DMS153 treated with DMSO at 0.1 percent for 48 hours (cell line): ENCODE data around the gene TBX10.
"Not testable (repeated sequence)": the region's sequence is repeated elsewhere in the genome, so short reads cannot be mapped to it uniquely, and the experiment has no call there.

Experiments
- DNase-seq: peaks from one replicate; lab custom pipeline; 2025; ENCODE audit not compliant: unreplicated experiment; lab: John Stamatoyannopoulos, UW

Gene TBX10

DNA sequence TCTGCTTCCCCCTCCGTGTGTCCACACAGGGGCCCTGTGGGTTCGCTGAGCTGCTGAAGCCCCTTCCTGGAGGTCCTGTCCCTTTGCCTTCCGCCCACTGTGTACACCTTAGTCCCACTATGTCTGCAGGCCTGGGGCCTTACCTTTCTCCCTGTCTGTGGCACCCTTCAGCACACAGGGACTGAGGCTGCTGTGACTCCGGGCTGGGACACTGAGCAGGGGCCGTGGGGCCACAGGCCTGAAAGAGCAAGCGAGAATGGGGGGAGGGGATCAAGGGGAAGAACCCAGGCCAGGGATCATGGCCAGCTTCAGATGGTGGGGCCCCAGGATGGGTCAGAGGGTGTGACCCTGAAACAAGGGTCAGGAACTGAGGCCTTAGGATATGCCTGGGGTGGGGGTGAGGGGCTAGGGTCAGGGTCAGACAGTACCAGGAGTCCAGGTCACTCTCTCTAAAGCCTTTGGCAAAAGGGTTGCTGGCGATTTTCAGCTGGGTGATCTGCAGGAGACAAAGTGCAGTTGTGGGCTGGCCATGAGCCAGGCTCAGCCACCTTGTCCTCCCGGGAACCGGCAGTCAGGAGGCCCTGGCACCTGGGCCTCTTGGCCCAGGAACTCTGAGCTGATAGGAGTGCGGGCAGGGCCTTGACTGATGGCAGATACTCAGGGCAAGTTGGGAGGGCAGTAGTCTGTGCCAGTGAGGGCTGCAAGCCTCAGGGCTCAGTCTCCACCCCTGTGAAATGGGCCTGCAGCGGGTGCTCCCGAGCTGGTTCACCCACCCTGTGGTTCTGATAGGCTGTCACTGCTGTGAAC lies 7.2 kb downstream of the TBX10 start:
- no peak for DNase-seq

DNA sequence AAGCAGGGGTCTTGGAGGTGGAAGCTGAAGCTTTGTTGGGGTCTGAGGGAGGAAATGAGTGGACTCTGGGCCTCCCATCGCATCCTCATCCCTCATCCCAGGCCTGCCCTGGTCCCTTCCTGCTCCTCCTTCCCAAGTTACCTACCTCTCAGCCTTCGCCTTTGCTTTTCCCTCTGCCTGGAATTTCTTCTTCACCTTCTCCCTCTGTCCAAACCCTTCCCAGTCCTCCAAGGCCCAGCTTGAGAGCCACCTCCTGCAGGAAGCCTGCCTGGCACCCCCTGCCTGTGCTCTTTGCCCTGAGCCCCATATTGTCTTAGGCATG lies 7.7 kb downstream of the TBX10 start:
- no peak for DNase-seq

- DNase-seq = no peak
Observed at GRCh38 chr11:67631411-67631810, 8.2 kb downstream of the TBX10 start.

GRCh38 chr11:67630943-67631331 lies 8.6 kb downstream of the TBX10 start:
- no peak for DNase-seq

DNA sequence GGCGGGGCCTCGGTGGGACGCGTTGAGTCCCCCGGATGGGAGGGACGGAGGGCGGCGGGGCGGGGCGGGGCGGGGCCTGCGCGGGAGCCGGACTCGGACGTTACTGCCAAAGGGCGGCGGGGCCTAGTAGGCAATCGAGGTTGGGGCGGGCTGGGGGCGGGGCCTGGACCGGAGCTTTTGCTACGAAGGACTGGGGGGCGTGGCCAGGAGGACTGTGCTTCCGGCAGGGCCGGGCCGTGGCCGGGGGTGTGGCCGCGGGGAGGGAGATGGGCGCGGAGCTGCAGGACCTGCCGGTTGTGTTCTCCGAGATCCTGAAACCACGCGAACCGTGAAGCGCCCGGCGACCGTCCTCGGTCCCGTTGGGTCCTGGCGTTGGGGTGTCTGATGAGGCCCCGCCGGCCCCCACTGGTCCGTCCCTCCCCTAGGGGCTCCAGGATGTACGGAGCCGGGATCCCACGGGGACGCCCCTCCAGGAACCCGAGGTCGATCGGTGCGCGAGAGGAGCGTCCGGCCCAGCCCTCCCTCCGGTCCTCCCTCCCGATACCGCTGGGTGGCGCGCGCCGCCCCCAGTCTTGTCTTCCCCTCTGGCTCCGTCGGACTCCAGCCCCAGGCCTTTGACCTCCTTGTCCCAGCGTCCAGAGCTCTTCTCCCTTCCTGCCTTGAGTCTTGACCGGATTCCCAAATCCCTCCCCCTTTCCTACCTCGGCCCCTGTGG lies 9.2 kb downstream of the TBX10 start:
- DNase-seq = peak; percentile 86

- DNase-seq = peak; percentile 54
Observed at GRCh38 chr11:67629386-67630227, 10.0 kb downstream of the TBX10 start, which contains the start of gene NUDT8. Gene NUDT8 (minus strand): TSS chr11:67629937. CDS start chr11:67629911, 26 bp downstream.

DNA sequence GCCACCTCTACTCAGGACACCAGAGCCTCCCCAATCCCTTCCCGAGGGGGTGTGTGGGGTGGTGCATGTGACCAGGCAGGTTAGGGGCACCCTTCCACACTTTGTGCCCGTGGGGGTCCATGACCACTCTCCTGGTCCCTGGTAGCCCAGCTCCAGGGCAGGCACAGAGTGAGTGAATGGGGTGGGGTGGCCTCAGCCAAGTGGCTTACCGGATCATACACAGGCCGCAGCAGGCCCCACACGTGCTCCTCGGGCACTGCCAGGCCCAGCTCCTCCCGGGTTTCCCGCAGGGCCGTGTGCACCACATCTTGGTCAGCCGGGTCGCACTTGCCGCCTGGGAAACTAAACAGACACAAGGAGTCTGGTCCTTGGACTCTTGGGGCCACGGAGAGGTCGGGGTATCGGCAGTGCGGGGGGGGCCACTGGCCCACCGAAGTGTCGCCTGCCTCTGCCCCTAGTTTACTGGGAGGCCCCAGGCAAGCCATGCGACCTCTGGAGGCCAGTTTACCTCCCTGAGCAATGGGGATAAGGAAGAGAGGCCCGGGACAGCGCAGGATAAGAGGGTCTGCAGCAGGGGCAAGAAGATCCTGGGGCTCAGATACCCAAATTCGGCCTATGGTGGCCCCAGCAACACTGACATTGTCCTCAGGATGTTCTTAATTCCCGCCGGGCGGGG lies 10.7 kb downstream of the TBX10 start:
- no peak for DNase-seq

GRCh38 chr11:67627812-67628624 lies 11.5 kb downstream of the TBX10 start:
- no peak for DNase-seq

GRCh38 chr11:67627441-67627811 lies 12.1 kb downstream of the TBX10 start:
- DNase-seq = no peak

GRCh38 chr11:67626970-67627369 lies 12.6 kb downstream of the TBX10 start:
- DNase-seq = no peak

DNA sequence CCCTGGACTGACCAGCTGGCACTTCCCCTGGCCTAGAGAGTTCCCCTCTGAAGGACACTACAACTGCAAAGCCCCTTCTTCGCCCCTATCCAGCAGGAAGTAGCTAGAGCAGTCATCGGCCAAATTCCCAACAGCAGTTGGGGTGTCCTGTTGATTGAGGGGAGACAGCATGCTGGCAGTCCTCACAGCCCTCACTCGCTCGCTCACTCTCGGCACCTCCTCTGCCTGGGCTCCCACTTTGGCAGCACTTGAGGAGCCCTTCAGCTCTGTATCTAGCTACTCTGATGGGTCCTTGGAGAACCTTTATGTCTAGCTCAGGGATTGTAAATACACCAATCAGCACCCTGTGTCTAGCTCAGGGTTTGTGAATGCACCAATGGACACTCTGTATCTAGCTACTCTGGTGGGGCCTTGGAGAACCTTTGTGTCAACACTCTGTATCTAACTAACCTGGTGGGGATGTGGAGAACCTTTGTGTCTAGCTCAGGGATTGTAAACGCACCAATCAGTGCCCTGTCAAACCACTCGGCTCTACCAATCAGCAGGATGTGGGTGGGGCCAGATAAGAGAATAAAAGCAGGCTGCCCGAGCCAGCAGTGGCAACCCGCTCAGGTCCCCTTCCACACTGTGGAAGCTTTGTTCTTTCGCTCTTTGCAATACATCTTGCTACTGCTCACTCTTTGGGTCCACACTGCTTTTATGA lies 13.3 kb downstream of the TBX10 start:
- not testable (repeated sequence) for DNase-seq

DNA sequence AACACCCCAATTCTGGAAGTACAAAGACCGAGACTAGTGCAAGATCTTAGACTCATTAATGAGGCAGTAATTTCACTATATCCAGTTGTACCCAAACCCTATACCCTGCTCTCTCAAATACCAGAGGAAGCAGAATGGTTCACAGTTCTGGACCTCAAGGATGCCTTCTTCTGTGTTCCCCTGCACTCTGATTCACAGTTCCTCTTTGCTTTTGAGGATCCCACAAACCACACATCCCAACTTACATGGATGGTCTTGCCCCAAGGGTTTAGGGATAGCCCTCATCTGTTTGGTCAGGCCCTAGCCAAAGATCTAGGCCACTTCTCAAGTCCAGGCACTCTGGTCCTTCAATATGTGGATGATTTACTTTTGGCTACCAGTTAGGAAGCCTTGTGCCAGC lies 15.8 kb downstream of the TBX10 start:
- DNase-seq = not testable (repeated sequence)

DNA sequence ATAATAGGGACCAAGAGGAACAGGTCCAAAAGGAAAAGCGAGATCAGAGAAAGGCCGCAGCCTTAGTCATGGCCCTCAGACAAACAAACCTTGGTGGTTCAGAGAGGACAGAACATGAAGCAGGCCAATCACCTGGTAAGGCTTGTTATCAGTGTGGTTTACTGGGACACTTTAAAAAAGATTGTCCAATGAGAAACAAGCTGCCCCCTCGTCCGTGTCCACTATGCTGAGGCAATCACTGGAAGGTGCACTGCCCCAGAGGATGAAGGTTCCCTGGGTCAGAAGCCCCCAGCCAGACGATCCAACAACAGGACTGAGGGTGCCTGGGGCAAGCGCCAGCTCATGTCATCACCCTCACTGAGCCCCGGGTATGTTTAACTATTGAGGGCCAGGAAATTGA lies 16.7 kb downstream of the TBX10 start:
- not testable (repeated sequence) for DNase-seq

- DNase-seq = not testable (repeated sequence)
Observed at GRCh38 chr11:67621928-67622327, 17.6 kb downstream of the TBX10 start.

DNA sequence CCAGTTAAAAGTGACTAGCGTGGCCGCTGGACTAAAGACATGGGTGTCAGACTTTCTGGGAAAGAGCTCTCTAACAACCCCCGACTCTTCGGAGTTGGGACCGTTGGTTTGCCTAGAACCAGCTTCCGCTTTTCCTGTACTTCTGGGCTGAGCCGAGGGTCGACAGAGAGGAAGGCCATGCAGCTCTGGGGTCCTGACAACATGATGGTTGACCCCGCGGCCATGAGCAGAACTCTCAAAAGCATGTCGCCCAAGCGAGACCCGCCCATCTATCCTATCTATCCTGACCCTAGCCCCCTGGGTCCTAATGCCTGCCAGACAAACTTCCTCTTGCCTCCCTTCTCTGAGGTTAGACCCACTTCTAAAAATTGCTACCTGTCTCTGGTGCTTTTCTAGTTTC lies 18.9 kb downstream of the TBX10 start:
- not testable (repeated sequence) for DNase-seq

GRCh38 chr11:67619683-67620618 lies 19.6 kb downstream of the TBX10 start:
- not testable (repeated sequence) for DNase-seq

DNA sequence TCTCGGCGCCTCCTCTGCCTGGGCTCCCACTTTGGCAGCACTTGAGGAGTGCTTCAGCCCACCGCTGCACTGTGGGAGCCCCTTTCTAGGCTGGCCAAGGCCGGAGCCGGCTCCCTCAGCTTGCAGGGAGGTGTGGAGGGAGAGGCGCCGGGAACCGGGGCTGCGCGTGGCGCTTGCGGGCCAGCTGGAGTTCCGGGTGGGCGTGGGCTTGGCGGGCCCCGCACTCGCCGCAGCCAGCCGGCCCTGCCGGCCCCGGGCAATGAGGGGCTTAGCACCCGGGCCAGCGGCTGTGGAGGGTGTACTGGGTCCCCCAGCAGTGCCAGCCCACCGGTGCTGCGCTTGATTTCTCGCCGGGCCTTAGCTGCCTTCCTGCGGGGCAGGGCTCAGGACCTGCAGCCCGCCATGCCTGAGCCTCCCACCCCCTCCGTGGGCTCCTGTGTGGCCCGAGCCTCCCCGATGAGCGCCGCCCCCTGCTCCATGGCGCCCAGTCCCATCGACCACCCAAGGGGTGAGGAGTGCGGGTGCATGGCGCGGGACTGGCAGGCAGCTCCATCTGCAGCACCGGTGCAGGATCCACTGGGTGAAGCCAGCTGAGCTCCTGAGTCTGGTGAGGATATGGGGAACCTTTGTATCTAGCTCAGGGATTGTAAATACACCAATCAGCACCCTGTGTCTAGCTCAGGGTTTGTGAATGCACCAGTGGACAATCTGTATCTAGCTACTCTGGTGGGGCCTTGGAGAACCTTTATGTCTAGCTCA lies 20.5 kb downstream of the TBX10 start:
- not testable (repeated sequence) for DNase-seq
